UCSD-AML1 (cell line): ENCODE data around the gene COA7.
"Not testable (repeated sequence)": the region's sequence is repeated elsewhere in the genome, so short reads cannot be mapped to it uniquely, and the experiment has no call there.

Experiments
- DNase-seq: peaks from one replicate; lab custom pipeline; 2025; ENCODE audit not compliant: unreplicated experiment; lab: John Stamatoyannopoulos, UW

Gene COA7

DNA sequence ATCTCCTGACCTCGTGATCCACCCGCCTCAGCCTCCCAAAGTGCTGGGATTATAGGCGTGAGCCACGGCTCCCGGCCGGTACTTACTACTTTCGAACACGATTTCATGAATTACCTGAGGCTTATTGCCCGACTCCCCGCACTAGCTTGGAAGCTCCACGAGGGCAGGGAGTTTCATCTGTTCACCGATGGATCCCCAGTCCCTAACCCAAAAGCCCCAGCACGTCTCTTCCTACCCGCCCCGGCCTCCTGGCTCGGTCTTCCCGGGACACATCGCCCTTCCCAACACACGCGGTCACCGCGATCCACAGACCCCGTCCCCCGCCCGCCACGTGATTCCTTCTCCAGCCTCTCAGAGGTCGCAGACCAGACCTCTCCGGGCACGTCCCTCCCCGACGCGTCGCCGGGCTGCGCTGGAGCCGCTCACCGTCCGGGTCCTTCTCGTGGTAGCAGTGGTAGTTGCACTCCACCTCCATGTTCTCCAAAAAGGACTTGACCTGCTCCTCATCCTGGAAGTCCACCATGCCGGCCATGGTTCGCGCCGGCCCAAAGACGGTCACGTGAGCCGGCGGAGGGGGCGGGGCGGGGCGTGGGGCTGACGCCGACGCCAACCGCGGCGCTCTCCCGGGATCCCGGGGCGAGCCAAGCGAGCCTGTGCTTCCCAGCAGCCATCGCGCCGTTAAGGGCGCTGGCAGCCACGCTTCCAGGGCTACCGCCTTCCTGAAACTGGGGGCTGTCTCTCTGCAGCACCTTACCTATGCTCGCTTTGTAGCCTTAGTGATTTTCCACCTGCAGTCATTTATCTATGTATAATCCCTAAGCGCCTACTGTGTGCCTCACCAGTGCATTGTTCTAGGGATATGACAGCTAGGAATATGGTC, at the start of gene COA7:
TSS of gene COA7 (minus strand) at position 553 of the 880 bp plus-strand sequence. CDS start at position 532, 21 bp downstream.
- DNase-seq, result peak; percentile 90

DNA sequence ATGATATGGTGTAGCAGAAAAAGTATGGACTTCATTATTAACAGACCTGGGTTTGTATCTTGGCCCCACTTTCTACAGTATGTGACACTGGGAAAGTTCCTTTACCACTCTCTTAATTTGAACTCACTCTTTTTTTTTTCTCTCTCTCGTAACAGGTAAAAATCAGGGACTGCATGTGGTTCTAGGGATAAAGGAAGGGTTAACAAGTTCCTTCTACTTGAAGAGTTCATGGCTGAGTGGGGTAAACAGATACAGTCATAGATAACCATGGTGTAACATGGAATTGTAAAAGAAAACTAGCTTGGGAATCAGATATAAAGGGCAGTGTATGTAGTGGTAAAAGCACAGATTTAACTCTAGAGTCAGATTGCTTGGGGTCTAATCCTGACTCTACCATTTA, 49.3 kb upstream of the COA7 start:
- DNase-seq, result no peak

DNA sequence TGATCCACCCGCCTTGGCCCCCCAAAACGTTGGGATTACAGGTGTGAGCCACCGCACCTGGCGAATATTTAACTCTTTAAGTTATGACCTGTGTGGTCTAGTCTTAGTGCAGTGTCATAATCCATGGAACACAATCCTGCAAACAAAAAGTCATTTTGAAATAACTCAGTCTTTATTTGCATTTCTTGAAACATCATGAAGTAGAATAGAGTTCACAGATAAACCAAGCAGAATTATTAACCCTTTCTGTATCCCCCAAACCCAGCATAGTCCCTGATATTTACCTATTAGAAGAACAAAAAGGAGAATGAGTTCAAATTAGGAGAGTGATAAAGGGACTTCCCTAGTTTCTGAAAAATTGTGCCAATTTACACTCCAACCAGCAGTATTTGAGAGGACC, 48.0 kb upstream of the COA7 start:
- no peak for DNase-seq

DNA sequence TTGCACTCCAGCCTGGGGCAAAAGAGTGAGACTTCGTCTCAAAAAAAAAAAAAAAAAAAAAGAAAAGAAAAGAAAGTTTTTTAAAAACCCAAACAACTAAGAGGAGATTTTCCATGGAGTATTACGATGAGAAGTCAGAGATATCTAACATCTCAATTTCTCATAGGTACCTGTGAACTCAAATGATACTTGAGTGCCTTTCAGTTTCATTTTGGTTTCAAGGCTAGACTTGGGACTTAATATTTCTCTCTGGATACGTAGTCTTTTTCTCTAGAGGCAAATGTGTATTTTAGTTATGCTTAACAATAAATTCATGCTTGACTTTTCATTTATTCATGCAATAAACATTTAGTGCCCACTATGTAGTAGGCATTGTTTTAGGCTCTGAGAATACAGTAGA, 43.1 kb upstream of the COA7 start:
- no peak for DNase-seq

DNA sequence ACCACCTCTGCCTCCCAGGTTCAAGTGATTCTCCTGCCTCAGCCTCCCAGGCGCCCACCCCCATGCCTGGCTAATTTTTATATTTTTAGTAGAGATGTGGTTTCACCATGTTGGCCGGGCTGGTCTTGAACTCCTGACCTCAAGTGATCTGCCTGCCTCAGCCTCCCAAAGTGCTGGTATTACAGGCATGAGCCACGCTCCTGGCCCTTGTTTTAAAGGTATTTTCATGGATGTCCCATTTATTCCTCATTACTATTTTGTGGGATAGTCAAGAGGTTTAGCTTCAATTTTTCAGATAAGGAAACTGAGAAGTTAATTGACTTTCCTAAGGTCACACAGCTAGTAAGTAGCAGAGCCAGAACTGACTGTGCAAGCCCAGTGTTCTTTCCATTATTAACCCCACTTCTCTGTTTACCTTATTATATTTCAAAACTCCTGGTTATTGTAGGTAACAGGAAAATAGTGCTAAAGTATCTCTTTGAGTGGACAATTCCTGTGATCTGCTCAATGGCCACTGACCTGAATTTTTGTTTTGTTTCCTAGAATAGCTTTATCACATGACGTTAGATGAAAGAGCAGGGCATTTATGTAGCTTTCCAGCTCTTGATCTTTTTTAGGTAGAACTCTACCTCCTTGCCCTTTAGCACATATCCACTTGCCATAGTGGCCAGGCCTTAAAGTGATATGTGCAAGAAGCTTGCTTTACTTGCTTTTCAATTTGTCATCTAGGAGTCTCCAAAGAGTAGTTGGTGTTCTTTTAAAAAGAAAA, 41.7 kb upstream of the COA7 start:
- DNase-seq, result no peak

DNA sequence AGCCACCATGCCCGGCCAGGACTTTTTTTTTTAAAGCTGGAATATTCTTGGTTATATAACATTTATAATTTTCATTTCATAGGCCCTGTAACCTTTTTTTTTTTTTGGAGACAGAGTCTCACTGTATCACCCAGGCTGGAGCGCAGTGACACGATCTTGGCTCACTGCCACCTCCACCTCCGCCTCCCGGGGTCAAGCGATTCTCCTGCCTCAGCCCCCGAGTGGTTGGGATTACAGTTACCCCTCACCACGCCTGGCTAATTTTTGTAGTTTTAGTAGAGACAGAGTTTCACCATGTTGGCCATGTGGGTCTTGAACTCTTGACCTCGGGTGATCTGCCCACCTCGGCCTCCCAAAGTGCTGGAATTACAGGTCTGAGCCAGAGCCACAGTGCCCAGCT, 40.7 kb upstream of the COA7 start:
- DNase-seq, result no peak

DNA sequence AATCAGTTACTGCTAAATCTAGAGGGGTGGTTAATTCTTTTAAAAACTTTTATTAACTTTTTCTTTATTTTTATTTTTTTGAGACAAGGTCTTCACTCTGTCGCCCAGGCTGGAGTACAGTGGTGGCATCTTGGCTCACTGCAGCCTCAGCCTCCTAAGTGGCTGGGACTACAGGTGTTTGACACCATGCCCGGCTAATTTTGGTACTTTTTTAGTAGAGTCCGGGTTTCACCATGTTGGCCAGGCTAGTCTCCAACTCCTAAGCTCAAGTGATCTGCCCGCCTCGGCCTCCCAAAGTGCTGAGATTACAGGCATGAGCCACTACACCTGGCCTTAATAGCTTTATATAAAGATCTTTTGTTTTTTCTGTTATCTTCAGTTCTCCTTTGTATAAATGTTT, 40.0 kb upstream of the COA7 start:
- no peak for DNase-seq

DNA sequence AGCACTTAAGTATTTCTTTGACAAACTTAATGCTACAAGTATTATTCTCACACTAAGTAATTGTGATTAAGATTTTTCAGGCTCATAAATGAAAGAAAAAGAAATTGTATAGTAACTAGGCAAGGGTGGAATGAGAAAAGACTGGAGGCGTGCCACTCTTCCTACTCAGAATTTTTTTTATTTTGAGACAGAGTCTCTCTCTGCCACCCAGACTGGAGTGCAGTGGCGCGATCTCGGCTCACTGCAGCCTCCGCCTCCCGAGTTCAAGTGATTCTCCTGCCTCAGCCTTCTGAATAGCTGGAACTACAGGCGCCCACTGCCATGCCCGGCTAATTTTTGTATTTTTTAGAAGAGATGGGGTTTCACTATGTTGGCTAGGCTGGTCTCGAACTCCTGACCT, 37.2 kb upstream of the COA7 start:
- DNase-seq, result not testable (repeated sequence)

DNA sequence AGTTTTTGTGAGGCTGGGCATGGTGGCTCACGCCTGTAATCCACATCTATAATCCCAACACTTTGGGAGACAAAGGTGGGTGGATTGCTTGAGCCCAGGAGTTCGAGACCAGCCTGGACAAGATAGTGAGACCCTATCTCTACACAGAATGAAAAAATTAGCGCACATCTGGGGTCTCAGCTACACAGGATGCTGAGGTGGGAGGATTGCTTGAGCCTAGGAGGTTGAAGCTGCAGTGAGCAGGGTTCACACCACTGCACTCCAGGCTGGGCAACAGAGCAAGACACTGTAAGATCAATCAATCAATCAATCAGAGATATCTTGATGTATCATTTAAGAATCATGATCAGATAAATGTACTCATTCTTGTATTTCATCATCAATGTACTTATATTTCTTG, 35.2 kb upstream of the COA7 start:
- DNase-seq, result no peak

DNA sequence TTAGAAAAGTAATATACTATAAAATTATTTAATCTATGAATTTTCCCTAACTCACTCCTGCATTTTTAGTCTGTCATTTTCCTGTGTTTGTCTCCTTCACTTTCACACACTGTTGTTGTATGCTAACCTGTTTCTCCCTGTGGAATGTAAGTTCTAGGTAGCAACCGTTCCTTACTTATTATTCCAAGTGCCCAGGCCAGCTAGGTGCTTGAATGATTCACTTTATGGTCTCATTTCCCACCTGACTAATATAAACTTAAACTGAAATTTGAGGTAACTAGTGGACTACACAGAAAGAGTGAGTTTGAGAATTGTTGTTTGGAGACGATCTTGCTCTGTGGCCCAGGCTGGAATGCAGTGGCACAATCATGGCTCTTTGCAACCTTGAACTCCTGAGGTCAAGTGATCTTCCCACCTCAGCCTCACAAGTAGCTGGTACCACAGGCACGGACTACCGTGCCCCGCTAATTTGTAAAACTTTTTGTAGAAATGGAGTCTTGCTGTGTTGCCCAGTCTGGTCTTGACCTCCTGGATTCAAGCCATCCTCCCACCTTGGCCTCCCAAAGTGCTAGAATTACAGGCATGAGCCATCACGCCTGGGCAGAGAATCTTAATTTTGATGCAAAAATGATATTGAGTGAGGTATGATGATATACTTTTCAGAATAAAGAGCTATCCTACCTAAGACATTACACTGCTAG, 30.0 kb upstream of the COA7 start:
- DNase-seq, result no peak

DNA sequence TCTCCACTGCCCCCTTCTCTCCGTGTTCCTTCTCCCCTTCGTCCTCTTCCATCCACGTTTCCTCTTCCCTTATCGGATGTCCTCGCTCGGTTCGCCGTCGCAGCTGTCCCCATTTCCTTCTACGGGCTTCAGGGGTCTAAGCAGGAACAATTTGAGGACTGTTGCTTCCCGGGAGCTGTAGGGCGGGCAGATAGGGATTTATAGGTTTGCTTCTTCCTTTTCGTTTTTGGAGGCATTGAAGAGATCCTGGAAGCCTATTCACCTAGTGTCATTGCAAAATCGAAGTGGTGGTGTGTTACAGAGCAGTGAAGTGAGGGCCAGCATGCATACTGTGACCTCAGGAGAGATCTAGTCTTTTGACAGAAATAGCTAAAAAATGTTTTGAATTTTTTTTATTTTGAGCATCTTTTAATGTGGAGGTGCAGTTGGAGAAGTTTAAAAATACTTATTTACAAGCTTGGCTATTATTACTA, 29.0 kb upstream of the COA7 start:
- DNase-seq, result peak; percentile 27

DNA sequence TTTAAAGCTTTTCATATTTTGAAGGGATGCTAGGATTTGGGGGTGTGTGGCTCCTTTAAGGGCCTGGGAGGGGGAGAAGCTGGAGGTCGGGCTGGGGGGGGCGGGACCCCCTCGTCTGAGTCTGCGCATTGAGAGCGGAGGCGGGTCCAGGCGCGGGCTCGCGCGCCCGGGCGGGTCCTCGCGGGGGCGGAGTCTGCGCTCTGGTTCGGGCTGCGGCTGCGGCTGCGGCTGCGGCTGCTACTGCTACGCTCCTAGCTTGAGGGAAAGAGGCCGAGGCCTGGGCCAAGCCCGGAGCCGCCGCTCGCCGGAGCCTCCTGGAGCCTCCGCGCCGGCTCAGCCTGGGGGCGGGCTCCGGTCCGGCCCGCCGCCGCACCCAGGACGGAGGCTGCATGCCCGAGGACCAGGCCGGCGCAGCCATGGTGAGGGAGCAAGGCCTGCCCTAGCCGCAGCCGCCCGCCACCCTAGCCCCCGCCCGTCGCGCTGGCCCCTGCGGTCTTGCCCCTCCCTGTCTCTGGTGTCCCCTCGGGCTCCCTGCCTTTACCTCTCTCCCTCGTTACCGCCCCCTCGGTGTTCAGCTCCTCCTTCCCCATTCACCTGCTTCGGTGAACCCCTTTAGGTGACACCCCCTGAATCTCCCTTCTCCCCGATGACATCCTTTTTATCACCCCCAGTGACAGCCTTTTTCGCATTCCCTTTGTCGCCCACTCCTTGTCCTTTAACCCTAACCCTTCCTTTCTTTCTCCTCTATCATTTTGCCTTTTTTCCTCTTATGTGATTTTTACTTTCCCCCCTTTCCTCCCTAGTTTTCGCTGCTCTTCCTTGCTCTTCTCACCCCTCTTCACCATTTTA, 28.3 kb upstream of the COA7 start, which contains the start of gene ZYG11B:
TSS of gene ZYG11B (plus strand) at position 189 of the 849 bp plus-strand sequence. CDS start at position 390, 201 bp downstream.
- peak; percentile 92 for DNase-seq

DNA sequence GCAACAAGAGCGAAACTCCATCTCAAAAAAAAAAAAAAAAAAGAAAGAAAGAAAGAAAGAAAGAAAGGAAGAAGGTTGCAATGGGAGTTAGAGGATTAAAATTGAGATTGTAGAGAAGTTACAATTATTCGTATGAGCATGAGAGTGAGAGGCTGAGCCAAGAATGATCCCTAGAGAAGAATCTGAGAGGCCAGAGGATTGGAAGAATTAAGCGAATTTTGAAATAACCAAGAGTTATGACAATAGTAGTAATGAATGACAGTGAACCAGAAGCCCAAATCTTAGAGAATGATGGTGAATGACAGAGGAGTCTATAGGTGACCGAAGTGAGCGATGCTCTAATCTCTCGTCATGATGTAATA, 27.7 kb upstream of the COA7 start:
- DNase-seq, result no peak

DNA sequence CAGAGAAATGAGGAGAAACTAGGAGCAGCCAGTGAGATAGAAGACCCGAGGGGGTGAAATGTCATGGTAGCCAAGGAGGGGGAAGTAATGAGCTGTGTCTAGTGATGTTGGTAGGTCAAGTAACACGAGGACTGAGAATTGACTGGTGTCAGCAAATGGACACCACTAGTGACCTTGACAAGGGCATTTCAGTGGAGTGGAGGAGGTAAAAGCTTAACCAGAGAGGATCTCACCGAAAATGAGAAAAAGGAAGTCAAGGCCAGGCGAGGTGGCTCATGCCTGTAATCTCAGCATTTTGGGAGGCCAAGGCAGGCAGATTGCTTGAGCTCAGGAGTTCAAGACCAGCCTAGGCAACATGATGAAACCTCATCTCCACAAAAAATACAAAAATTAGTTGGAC, 25.1 kb upstream of the COA7 start:
- DNase-seq, result no peak

DNA sequence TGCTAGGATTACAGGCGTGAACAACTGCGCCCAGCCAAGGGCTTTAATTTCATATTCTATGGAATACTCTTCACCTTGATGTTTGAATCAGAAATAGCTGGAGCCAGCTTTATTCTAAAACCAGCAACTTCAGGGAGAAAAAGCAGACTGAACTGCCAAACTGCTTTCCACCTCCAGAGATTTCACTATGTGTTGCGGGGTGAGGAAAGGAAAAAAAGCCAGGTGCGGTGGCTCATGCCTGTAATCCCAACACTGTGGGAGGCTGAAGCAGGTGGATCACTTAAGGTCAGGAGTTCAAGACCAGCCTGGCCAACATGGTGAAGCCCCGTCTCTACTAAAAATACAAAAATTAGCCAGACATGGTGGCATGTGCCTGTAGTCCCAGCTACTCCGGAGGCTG, 17.1 kb upstream of the COA7 start:
- not testable (repeated sequence) for DNase-seq

DNA sequence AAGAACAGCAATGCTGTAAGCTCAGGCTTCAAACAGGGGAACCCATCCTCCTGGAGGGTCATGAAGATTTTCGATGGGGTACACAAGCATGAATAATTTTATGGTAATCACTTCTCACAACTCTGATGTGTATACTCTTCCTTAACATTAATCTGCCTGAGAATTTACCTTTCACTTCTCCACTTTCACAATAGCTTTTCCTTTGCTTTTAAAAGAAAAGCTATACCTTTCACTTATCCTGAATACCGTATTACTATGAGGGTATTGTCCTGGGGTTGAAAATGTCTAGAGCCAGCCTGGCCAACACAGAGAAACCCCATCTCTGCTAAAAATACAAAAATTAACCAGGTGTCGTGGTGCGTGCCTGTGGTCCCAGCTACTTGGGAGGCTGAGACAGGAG, 15.4 kb upstream of the COA7 start:
- DNase-seq, result no peak

DNA sequence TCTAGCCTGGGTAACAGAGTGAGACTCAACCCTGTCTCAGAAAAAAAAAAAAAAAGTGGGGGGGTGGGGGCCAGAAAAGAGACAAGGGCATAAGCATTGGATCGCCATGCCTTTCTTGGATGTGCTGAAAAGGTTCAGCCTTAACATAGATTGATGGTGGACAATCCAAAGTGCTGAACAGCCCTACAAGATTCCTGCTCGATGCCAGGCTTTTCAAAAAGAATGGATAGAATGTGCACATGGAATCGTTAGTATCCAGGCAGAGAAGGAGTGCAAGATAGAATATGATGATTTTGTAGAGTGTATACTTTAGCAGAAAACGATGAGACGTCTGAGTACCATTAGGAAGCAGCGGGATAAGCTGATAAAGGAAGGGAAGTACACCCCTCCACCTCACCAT, 10.9 kb upstream of the COA7 start:
- no peak for DNase-seq

DNA sequence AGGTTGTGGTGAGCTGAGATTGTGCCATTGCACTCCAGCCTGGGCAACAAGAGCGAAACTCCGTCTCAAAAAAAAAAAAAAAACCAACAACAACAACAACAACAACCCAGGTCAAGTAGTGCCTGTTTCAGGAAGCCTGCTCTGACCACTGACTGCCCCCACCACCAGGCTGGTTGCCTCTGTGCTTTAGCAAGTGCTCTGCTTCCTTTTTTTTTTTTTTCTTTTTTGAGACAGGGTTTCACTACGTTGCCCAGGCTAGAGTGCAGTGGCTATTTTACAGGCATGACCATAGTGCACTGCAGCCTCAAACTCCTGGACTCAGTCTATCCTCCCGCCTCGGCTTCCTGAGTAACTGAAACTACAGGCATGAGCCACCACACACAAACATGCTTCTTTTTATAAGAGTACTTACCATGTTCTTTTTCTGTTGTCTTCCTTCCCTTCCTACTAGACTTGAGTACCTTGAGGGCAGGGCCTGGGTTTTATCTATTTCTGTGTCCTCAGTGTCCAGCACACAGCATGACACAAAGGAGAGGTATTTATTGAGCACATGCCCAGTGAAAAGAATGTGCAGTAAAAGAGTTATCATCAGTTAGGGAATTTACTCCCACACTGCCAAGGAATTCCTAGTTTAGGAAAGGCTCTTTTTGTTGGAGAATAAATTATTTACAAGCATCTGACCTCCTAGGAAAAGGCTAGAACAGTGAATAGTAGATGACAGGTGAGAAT, 9.9 kb upstream of the COA7 start:
- DNase-seq, result no peak

DNA sequence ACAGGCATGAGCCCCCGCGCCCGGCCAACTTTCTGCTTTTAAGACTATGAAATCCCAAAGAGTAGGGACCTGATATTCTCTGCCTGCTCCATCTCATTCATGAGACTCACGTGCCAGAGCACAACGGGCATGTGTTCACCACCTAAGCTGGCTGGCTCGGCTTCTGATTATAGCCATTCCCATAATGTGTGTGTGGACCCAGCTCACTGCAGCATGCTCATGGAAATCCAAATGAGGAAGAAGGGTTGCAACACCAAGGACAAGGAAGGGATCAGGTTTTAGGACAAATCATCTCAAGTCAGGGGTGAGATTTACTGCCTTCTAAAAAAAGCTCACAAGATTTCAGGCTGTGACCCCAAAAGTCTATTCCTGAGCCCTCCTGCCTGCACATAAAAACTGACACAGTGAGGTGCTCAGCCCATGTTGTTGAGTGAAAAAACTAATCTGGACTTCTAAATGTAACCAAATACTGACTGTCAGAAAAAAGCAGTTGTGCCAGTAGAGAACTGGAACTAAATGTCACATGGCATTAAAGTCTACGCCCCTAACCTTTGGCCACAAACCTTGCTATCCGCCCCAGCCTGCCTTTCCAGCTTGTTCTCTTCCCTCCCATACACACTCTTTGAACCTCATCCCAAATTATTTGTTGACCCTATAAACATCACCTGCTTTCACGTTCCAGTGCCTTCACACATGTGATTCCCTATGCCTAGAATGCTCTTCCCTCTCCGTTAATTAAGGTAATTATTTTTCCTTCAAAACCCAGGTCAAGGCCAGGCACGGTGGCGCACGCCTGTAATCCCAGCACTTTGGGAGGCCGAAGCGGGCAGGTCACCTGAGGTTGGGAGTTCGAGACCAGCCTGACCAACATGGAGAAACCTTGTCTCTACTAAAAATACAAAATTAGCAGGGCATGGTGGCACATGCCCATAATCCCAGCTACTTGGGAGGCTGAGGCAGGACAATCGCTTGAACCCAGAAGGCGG, 9.1 kb upstream of the COA7 start:
- no peak for DNase-seq
